GM12865 (cell line): Measurements from ENCODE around the gene CCT7.
A peak's percentile ranks its signal among the peaks of the same experiment; 100 is the strongest.

Experiments used
- DNase-seq: peaks from one replicate; pipeline ENCODE4 v3.0.0; 2010; ENCODE audit warnings: low read depth
- H3K4me3 ChIP-seq: 2 replicates; pipeline ENCODE4 v1.5.1; 2011; ENCODE audit warnings: mild to moderate bottlenecking, low read depth, low read length, control low read depth
- CTCF ChIP-seq: IDR thresholded peaks from 2 replicates; pipeline ENCODE4 v1.5.1; 2011; ENCODE audit warnings: low read length, control low read depth, low read depth, inconsistent platforms; ENCODE audit not compliant: insufficient read depth; ENCODE audit errors: missing control alignments

CCT7 gene

GRCh38 chr2:73291093-73291460, 57.0 kb downstream of the CCT7 start:
- DNase-seq, result peak; percentile 55
- no peak for TF ChIP-seq CTCF
- H3K4me3 ChIP-seq, result no peak overlapping the region

DNA sequence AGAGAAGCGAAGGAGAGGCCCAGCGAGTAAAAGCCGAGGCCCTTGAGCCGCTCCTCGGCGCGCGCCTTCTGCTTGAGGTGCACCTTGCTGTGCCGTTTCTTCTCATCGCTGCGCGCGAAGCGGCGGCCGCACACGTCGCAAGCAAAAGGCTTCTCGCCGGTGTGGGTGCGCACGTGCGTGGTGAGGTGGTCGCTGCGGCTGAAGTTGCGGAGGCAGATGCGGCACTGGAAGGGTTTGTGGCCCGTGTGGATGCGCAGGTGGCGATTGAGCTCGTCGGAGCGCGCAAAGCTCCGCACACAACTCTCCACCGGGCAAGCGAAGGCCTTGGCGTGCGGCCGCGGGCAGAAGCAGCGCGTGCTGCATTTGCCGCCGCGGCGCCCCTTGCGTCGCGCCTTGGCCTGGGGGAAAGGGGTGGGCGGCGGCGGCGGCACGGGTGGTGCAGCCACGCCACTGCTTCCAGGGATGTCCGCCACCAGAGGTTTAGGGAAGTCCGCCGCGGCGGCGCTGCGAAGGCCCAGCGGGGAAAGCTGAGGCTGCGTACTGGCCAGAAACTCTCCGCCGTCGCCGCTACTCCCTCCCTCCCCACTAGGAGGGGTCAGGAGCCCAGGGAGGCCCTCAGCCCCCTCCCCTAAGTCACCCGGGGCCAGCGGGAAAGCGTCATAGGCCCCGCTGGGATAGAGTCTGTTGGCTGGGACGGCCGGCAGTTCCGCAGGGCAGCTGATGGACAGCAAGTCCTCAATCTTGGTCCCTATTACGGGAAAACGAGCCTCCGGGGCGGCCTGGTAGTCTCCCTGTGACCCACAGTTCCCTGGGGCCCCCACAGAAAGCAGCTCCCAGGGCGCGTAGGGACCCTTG, 57.6 kb downstream of the CCT7 start:
- no peak for DNase-seq
- no peak for TF ChIP-seq CTCF
- H3K4me3 ChIP-seq, result no peak overlapping the region

DNA sequence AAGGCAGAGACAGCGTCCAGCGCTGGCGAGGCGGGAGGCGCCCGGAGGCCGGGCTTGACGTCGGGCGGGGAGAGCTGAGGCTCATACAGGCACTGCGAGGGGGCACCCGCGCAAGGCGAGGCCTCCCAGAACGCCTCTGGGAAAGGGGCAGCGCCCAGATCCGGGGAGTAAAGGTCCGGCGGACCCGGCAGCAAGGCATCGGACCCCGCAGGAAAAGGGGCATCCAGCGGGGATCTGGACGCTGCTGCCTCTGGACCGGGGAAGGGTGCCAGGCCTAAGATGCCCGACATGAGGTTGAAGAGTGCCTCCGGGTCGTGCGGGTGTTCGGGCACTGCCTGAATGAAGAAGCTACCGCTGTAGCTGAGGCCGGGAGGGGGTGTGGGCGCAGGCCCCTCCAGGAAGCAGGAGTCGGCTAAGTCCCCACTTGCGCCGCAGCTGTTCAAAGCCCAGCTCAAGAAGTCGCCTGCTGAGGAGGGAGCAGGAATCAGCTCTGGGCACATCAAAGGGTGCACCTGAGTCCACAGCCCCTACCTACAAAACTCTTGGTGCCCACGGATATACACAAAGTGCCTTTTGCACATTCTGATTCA, 58.3 kb downstream of the CCT7 start:
- TF ChIP-seq CTCF, result no peak
- no peak for DNase-seq
- no peak overlapping the region for H3K4me3 ChIP-seq

DNA sequence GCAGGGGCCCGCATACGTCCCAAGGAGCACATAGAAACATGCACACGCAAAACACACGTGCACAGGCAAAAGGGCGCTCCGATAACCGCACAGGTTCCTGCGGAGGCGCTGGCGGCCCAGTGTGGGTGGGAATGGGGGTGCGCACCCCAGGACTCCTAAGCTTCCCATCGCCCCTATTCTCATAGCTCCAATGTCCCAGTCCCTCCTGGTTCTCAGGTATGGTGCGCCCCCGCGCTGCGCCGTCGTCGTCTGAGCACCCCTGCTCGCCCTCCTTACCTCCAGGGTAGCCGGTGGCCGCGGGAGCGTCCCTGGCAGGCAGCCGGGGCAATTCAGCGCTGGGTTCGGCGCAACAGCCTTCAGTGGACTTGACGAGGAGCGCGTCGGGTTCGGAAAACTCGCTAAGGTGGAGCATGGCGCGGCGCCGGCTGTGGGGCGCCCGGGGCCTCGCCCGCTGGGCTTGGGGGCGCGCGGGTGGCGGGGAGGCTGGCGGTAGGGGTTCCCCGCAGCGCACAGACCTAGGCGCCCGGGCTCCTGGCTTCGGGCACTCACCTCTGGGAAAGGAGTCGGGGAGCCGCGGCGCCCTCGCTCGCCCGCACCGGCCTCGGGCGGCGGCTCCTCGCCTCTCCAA, 58.9 kb downstream of the CCT7 start:
- no peak for DNase-seq
- peak overlapping the region; percentile 43 for H3K4me3 ChIP-seq
- no peak for TF ChIP-seq CTCF

DNA sequence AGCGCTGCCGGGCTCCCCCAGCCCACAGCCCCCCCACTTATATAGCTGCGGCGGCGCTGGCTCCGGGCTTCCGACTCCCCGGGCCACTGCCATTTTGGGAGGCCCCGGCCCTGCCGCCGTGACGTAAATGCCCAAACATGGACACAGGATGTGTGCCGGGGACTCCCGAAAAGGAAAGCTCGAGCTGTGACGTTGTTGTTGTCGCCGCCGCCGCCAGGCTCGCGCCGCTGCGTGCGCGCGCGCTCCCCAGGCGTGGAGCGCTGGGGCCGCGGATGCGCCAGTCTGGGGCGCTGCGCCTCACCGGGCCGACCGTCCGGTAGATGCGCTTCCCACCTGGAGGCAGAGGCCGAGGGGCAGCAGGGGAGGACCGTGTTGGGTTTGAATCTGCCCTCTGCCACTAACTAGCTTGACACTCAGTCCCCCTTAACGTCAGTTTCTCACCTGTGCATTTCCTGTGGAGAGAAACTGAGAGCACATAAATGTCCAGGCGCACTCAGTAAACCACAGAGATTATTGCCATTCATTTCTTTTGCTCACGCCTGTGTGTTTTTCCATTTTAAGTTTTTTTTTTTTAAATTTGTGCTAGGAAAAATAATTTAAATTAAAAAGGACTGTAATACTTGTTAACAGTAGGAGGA, 59.5 kb downstream of the CCT7 start, which contains the start of gene EGR4:
Gene EGR4 (minus strand): TSS at position 15 of the 638 bp plus-strand sequence. CDS start 231 bp downstream, outside the sequence.
- TF ChIP-seq CTCF, result no peak
- DNase-seq, result peak; percentile 92
- peak within 1 kb of the TSS; percentile 43 for H3K4me3 ChIP-seq

GRCh38 chr2:73294239-73294638, 60.1 kb downstream of the CCT7 start:
- peak overlapping the region; percentile 43; the same call in 1 of the 2 replicates for H3K4me3 ChIP-seq
- TF ChIP-seq CTCF, result no peak
- DNase-seq, result no peak
